Fibroblast of peridontal ligament (primary cell): ENCODE measurements around the gene VIPR2.

Experiments
- DNase-seq: peaks from one replicate; pipeline ENCODE4 v3.0.0-alpha.2; 2010; ENCODE audit errors: extremely low read depth

The VIPR2 gene

DNA sequence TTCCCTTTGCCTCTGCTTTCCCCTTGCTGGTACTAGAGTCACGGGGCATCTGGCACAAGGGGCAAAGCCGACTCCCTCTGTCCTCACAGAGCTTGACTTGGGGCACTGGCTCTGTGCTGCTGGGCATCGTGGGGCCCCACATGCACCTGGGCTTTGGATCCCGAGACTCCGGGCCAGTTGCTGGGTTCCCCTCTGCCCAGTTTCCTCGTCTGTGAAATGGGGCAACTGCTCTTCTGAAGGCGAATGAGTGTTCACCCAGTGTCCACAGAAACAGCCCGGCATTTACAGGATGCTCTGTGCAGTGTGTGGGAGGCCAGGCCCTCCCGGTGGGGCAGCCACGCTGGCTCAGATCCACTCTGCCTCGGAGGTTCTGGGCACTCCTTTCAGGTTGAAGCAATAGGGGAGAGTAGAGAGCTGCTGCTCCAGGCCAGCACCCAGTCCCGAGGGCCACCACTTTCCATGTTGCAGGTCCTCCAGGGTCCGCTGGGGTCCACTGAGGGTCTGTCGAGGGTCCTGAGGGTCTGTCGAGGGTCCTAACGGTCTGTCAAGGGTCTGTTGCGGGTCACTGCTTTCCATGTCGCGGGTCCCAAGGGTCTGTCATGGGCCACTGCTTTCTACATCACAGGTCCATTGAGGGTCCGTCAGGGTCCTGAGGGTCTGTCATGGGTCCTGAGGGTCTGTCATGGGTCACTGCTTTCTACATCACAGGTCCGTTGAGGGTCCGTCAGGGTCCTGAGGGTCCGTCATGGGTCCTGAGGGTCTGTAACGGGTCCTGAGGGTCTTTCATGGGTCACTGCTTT is 103.6 kb downstream of the VIPR2 start:
- DNase-seq = no peak

DNA sequence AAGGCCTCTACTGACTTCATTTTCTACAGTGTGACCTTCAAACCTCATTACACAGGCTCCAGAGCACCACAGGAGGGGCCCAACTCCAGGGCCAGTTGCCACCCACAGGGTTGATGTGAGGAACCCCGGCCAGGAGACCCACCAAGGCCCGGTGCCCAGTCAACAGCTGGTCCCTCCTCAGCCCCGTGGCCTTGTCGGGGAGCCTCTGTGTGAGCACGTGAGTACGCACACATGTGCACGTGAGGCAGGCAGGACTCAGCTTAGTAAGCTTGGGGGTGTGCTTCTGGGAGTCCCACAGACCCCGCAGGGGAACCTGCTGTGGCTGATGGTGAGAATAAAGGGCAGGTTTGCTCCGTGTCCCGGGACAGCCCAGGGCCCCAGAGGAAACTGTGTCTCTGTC is 104.5 kb downstream of the VIPR2 start:
- no peak for DNase-seq

DNA sequence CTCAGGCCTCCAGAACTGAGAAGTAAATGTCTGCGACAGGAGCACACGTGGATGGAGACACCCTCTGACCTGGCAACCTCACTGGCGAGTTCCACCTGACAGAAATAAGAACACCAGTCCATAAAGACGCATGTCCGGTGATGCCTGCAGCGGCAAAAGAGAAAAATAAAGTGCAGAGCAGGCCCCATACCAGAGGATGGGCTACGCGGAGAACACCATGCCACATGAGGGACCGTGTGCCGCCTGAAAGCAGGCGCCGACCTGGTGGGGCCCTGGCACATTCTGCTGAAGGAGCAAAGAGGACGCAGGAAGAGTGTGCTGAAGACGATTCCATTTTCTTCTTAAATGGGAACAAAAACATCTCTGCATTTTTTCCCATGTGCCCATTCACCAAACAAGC is 105.0 kb downstream of the VIPR2 start:
- DNase-seq = no peak

DNA sequence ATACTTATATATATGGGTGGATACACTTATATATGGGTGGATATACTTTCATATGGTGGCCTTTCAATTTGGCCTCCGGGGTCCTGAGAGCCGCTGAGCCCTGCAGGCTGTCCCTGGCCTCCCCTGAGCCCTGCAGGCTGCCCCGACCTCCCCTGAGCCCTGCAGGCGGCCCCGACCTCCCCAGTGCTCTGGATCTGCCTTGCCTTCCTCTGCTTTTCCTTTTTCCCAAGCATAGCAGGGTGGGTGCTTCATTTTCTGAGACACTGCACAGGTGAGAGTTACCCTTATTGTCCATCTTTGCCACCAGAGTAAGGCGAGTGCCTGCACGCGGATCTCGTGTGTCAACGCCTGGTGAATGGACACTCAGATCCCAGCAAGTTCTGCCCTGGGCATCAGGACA is 106.6 kb downstream of the VIPR2 start:
- DNase-seq = no peak

DNA sequence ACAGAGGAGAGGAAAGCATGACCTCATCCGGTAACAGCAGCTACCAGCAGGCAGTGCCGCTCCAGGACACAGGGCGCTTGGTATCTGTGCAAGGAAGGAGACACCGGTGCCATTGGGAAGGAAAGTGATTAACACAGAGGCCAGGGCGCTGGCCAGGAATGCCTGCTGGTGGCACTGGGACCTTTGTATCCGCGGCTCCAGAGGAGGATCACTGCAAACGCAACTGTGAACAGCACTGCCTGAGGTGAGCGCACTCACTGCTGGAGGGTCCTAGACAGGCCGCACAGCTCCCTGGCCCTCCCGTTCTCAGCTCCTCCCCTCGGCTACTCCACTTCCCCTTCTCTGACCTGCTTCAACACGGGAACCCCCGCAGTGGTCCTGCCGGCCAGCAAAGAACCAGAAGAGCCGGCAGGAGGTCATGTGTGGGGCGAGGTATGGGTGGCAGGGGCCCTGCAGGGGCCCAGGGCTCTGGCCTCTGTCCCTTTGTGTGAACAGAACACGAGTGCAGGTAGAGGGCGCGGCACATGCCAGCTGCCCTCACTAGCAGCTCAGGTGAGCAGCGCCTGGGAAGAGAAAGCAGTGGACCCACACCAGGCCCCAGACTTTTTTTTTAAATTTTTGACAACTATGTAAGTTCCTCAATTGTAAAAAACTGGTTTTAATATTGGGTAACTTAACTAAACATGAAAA is 107.6 kb downstream of the VIPR2 start:
- no peak for DNase-seq

DNA sequence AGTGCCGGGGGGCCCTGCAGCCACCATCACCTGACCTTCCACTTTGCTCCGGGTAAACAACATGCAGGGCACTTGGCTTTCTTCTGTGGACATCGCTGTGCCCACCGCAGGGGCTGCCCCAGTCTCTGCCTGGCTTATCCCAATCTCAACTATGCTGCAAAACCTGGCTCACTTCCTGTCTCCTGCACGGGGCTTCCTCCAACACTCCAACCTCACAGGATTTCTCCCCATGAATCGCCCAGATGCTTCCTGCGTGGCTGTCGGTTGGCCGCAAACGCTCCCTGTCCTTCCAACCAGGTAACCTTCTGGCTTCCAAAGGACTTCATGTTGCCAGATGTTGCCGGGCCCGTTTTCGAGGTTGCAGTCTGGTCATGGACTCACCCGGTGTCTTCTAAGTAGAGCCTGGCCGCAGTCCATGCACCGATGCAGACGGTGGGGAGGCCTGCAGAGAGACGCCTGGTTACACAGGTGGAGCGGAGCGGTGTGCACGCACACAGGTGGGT is 109.0 kb downstream of the VIPR2 start:
- DNase-seq = no peak

DNA sequence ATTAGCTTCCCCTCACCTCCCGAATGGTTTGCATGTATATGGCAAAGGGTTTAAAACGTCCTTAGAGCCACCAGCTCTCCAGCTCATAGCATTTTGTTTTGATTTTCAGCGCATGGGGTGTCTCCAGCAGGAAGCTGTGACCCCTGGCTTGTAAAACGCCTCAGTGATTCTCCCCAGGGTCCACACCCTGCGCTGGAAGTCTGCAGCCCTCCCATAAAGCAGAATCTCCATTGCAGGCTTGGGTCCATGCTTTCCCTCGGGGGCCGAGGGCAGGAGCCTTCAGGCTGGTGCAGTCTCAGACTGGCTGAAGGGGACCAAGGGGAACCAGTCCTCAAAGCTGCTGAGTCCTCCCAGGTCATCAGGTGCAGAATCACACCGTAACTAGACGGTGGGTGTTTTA is 109.7 kb downstream of the VIPR2 start:
- no peak for DNase-seq

DNA sequence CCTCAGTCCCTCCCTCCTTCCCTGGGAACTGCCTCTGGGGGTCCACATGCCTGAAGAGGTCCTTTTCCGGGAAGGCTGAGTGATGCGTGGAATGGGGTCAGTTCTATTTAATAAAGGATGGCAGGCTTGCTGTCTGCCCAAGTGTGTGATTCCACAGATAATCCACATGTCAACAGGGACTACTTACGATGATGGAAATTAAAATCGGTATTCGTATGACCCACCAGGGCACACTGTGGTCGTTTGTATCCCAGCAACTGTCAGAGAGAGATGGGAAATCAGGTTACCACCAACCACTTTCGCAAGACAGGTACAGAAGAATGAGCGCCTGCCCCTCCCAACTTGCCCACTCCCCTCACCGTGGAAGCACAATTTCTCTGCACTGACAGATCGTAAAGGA is 110.3 kb downstream of the VIPR2 start:
- DNase-seq = no peak

DNA sequence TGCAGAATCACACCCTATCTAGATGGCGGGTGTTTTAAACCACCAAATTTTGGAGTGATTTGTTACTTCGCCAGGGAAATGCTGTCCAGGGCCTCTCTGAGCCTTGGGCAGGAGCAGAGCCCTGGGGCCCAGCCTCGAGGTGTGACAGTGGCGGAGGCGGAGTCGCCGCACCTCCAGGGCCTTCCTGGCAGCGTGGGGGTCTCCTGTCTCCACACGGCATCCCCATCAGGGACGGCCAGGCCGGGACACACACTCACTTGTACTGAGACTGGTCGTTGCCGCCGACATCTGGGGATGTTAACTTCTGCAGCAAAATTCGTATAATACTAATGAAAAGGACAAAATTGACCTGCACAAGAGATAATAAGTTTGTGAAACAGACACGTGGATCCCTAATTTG is 110.7 kb downstream of the VIPR2 start:
- no peak for DNase-seq

DNA sequence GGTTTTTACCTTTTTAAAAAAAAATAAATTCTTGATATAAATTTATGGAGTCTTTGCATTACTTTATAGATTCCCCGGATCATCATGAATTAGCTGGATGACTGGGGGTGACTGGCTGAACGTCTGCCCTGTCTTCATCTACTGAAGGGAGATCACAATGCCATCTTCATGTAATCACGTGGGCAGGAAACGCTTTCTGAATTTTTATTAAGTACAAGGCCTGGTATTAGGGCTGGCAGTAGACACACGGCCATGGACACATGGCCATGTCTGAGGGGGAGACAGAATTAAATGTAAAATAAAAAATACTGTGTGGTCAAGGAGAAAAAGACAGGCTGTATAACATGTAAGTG is 111.2 kb downstream of the VIPR2 start:
- no peak for DNase-seq

DNA sequence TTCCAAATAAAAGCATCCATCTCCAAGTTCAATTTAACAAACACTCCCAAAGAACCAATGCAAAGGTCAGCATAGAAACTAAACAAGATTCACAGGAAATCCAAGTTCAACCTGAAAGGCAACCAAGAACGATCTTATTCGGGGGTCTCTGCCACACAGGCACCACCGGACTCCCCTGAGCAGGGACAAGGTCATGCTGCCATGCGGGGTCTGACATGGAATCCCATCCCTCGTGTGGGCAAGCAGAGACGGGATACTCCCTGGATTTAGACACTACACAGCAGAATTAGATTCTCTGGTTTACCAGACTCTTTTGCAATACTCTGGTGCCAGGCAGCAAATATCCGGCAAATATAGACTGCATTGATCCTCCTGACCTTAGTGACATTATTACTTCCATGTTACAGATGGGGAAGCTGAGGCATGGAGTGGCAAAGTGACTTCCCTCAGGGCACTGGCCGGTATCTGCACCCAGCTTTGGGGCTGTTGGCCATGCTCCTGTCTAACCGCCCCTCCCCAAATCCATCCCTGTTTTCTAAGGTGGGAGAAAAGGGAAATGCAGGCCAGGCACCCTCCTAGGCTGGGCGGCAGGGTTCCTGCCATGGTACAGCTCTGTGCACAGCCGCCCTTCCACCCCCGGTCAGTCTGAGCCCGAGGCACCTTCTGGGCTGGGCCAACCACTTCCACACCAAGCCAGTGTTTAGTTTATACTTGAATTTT is 111.8 kb downstream of the VIPR2 start:
- DNase-seq = no peak

DNA sequence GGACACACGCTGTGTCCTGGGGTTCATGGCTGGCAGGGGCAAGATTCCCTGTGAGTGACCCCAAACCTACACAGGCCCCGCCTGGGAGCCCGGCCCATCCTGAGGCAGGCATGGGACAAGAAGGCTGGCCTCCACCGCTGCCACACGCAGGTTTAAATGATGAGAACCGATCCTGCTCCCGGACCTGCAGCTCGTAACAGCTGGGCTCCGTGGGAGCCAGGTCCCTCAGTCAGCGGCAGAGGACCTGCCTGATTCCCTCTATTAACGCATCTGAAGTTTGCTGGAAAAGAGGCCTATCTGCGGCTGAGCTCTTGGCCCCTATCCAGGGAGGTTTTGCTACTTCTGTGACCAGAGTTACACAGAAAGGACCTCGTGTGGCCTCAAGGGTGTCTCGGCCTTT is 112.3 kb downstream of the VIPR2 start:
- DNase-seq = no peak

DNA sequence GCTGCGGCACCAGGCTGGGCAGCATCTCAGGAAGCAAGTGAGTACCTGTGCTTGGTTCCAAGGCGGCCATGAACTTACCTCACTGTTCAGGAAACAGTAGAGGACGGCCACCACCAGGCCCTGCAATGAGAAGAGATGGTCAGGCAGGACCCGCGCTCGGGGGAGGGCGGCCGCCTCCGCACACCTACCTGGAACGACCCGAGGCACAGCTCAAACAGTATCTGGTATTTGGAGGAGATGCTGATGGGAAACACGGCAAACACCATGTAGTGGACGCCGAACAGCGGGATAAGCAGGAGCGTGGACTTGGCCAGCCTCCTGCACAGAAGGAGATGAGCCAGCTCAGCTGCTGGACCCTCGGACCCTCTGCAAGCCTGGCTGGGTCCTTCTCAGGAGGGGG is 112.9 kb downstream of the VIPR2 start:
- DNase-seq = no peak

DNA sequence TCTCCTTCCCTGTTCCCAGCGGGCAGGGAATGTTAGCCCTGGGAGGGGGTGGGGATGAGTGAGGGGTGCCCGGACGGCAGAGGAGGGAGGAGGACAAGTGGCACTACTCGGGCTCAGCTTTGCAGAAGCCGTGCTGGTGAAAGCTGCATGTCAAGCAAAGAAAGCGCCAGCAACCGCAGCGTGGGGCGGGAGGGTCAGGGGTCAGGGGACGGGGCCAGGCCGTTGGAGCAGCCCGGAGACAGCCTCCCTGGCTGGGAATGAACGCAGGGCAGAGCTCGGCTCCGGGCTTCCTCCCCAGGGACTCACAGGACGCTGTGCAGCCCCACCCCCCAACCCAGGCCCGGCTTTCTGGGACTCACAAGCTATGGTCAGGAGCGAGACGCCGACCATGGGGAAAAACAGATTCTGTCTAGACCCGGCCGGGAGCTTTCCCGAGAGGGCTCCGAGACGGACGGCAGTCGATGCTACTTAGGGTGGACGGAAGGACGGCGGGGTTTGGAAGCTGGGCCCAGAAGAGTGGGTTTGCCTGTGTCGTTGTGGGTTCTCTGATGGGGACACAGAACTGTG is 113.4 kb downstream of the VIPR2 start:
- no peak for DNase-seq

DNA sequence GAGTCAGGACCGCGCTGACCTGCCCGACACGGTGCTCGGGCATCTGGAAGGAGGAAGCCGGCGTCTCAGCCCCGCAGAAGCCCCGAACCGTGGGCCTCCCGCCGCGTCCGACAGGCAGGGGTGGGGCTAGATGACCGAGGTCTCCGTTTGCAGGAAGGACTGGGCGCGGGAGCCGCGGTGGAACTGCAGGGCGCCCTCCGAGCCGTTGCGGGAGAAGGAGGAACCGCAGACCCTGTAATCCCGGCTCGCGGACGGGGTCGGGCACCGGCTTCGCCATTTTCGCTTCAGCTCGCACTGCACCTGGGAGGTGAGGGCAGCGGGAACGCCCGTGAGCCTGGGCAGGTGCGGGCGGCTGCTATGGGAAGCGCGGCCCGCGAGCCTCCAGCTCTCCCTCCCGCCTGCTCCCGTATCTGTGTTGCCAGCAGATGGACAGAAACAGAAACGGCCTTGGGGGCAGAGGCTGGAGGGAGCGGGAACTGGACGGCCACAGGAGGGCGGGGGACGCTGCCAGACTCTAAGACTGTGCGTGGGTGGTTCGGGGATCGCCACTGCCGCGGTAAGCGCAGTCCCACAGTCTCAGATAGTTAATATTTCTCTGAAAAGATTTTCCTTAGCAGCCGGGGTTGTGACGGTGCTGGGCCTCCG is 114.1 kb downstream of the VIPR2 start:
- DNase-seq = no peak

DNA sequence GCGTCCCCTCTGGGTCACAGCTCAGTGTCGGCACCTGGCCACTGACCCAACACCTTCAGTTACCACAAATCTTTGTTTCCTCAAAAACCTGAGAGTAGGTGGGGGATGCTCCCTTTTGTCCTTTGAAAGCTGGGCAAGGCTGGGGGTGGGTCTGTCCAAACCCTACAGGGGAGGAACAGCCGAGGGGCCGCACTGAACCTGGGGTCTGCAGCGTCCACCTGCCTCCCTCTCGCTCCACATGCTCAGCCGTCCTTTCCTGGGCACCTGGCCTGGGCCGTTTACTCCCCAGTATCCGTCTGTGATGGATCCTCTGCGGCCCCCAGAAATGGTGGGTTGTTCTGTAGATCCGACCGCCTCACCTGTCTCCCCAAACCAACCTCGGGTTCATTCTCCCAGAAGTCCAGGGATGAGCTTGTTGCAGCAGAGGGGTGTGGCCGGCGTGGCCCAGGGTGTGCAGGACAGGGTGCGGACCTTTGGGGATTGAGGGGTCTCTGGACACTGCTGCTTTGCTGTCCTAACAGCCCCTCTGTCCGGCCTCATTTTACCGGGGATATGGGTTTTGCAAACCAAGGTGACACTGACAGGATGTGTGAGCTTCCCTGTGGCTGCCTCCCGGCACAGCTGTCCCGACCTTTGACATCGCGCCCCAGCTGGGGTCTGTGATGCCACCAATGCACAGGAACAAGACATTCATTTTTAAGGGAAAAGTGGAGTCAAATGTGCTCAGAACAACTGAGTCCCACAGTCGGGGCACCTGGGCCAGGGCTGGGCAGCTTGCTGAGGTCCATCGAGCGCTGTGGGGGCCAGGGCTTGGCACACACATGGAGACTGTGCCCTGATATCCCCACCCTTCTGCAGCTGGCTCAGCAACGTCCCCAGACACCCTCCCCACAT is 115.9 kb downstream of the VIPR2 start:
- DNase-seq = no peak

DNA sequence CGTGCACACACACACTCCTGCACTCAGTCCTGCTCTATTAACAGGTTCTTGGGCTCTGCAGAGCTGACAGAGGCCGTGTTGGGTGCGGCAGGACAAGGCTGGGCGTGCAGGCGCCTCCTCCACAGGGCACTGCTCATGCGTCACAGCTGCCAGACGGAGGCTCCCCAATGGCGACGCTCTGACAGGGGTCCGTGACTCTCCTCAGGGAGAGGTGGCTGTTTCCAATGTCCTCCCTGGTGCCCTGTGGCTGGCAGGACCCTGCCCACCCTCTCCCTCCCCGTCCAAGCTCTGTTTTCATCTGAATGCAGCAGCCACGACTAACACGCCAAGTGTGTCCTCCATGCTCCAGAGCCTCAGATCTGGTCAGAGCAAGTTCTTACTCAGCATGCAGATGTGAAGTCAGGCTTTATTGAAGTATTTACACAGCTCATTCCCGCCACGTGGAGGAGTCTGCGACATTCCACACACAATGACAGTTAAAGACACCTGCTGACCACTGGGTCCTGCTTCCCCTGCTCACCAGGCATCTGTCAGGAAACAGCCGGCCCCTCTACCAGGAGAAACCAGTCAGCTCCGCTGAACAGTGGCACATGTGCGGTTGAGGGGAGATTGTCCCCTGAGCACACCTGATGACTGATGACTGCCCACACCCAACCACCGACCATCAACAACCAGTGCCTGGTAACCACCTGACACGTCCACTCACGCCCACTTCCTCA is 116.7 kb downstream of the VIPR2 start:
- DNase-seq = no peak

DNA sequence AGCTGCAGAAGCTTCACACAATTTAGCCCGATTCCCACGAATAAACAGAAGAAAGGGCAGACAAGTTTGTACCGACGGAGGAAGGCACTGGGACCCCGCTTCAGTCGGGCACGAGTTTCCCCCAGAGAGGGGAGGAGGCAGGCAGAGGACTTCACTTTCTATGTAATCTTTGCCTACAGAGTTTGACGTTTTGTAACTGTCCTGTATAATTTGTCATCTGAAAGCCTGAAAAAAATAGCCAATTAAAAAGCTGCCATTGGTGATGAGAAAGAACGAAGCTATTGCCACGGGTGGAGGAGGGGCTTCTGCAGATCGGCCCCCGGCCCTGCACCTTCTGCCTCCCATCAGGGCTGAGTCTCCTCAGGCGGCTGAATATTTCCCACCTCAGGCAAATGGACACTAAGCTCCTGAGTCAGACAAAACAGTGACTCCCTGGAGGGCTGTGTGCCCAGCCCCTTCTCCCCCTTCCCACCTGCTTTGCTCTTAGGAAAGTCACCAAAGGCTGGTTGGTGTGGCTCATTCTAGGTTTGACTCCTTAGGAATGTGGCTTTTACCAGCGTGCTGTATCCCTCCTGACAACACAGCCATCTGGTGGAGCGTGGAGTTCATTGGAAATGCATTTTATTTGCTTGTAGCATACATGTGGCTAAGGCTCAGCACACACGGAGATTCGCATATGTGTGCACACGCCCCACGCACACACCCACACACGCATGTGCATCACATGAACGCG is 117.4 kb downstream of the VIPR2 start:
- no peak for DNase-seq

DNA sequence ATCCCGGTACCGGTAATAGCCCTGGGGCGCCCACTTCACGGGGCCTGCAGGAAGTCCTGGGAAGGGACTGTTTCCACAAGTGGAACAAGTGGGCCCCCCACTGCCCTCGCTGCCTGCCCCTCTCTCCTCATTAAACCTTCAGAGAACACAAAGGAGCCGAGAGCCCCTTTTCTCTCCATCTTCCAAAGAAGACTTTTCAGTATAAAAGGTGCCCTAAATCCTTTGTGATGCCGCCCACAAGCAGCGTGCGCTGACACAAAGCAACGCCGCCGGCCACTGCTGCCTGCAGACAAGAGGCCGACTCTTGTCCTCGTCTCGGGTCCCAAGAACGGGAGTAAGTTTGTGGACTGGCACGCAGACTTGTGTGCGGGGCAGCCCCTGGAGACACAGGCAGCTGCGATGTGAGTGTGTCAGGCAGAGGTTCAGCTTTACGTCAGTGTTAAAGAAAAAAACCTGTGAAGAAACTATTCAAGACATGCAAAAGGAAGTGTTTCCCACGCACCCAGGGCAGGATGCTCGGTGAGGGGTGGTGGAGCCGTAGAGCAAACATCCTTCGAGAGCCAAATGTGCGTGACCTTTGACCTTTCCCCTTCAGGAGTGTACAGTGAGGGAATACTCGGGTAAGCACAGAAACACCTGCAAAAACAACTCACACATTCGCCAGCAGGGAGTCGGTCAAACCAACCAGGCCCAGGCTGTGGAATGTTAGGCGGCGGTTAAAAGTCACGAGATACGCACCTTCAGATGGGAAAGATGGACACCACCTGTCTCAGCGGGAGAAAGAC is 118.2 kb downstream of the VIPR2 start:
- no peak for DNase-seq
